GM19035 (cell line): ENCODE results near the gene NUPR2.
"Not testable (repeated sequence)": the region's sequence is repeated elsewhere in the genome, so short reads cannot be mapped to it uniquely, and the experiment has no call there.

Source experiments
- ATAC-seq: cut with Tn5 transposase; IDR thresholded peaks from one replicate; pipeline ENCODE4 v1.9.1; 2021; ENCODE audit not compliant: unreplicated experiment

NUPR2 gene, protein sequence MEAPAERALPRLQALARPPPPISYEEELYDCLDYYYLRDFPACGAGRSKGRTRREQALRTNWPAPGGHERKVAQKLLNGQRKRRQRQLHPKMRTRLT

DNA sequence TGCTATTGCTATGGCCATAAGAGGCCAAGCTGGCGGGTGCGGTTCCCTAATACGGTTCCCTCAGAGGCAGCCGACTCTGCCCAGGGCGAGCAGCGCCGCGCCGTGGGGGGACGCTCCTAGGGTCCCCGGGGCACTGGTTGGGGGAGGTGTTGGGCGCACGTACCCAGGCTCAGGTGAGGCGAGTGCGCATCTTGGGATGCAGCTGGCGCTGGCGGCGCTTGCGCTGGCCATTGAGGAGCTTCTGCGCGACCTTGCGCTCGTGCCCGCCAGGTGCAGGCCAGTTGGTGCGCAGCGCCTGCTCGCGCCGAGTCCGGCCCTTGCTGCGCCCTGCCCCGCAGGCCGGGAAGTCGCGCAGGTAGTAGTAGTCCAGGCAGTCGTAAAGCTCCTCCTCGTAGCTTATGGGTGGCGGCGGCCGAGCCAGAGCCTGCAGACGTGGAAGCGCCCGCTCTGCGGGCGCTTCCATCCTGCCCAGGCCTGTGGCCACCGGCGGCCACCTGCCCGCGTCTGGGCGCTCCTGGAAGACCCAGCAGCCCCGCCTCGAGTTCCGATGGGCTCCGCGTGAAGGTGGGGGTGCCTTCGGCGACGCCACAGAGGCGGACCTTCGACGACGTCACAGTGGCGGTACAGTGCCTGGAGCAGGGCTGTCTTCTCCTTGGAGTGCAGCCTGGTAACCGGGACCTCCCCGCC is at the start of gene NUPR2:
Gene NUPR2 (minus strand): TSS at position 566 of the 687 bp plus-strand sequence. CDS start 103 bp downstream, at position 463.
- no peak for ATAC-seq

DNA sequence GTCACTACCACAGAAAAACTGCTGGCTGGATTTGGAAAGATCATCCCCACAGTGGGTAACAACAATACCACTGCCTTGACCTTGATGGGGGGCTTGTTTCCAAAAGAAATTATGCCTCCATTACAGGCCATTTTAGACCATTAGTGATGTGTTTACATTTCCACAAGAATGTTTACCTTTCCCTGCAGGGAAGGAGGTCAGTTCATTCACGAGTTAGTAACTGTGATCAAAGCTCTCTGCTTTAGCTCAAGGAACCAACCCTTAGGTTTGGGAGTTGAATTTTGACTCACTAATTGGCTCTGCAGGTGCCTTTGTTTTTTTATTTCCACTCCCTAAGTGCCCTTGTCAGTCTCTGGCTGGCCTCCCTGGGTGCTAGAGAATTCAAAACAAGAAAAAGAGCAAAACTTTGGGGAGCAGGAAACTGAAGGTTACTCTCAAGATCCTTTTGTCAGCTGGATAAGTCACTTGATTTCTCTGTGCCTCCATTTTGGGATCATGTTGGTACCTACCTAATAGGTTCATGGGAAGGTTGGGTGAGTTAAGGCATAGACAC is 41.1 kb upstream of the NUPR2 start:
- ATAC-seq = no peak

DNA sequence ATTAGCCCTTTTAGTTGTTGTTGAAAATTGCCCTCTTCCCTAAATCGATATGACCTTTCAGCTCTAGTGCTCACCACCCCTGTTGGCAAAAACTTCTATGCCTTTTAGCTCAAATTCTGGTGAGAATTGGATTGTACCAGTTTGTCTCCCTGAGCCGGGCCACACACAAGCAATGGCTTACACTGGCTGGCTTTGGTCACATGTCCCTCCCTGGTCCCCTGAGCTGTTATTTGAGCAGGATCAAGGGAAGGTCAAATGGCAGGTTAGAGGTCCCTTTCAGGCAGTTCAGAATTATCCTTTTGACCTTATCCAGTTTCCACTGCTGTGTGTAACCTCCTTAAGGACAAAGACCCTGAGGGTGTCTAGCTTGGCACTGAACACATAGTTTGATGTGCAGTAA is 14.8 kb upstream of the NUPR2 start:
- not testable (repeated sequence) for ATAC-seq

DNA sequence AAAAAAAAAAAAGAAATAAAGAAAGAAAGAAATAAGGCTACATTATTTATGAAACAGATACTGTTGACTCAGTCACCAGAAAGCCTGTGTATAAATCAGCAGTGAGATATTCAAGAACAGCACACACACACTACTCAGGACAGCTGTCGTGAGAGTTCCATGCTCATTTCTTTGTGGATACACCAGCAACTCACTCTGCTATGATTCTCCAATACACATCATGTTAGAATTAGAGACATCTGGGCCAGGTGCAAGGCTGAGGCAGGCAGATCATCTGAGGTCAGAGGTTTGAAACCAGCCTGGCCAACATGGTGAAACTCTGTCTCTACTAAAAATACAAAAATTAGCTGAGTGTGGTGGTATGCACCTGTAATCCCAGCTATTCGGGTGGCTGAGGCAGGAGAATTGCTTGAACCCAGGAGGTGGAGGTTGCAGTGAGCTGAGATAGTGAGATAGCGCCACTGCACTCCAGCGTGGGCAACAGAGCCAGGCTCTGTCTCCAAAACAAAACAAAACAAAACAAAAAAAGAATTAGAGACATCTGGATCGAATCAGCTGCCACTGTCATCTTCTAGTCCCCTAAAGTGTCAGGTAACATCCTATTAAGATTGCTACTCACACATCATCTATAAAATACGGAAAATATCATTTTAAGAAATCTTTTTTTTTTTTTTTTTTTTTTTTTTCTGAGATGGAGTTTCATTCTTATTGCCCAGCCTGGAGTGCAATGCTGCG is 11.2 kb upstream of the NUPR2 start:
- ATAC-seq = no peak

DNA sequence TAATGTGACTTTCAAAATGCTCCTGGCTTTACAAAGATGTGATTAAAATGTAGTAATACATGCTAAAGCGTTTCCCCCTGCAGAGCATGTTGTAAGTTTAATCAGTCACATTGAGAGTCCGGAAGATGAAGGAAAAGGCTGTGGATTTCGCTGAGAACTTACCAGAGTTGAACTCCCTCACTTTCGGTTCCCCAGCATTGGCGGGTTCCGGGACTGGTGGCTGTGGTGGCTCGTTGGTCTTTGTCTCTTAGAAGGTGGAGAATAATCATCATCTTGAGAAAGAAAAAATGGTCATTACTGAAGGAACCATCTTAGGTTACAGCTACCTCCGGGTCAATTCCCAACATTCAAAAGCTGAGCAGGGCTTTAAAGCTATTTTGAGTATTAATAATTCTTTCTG is 9.6 kb upstream of the NUPR2 start:
- no peak for ATAC-seq

DNA sequence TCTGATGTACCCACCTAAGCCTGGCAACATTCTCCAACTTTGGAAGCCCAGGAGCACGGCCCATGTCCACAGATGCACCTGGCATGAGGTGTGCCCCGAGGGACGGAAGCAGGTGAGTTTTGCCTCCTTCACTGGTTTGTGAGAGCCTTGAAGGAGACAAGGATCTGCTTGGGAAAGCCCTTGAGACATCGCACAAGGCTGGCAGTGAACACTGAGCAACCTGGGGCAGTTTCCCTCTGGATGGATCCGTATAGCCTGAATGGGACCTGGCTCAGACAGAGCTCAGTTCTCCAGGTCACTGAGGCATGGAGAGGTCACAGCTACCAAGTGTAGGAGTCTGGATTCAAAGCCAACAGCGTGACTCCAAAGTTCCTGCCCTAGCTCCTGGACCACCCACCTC is 8.8 kb upstream of the NUPR2 start:
- ATAC-seq = no peak

DNA sequence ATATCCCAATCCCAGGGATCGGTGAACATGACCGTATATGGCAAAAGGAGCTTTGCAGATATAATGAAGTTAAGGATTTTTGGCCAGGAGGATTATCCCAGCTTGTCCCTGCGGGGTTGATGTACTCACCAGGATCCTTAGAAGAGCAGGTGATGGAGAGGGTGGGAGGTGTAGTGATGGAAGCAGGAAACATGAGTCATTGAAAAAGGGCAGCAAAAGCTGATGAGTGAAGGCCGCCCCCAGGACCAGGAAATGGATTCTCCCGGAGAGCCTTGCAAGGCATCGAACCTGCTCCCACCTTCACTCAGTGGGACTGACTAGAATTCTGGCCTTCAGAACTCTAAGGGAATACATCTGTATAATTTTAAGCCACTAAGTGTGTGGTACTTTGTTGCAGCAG is 5.2 kb upstream of the NUPR2 start:
- no peak for ATAC-seq

DNA sequence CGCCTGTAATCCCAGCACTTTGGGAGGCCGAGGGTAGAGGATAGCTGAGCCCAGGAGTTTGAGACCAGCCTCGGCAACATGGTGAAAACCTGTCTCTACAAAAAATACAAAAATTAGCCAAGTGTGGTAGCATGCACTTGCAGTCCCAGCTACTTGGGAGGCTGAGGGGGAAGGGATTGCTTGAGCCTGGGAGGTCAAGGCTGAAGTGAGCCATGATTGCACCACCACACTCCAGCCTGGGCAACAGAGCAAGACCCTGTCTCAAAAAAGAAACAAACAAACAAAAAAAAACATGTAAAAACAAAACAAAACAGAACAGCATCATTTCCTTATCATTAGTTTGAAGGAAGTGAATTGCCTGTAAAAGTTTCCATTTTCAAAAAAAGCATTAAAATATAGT is 4.0 kb downstream of the NUPR2 start:
- ATAC-seq = not testable (repeated sequence)

DNA sequence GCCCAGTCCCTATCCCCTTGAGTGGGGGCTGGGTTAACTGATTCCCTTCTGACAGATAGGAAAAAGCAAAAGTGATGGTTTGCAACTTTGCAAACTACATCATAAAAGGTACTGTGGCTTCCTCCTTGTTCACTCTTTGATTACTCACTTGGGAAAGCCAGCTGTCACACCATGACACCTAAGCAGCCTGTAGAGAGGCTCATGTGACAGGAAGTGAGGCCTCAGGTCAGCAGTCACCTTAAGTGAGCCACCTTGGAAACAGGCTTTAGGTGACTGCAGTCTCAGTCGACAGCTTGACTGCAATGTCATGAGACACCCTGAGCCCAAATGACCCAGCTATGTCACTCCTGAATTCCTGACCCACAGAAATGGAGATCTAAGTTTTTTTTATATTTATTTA is 5.6 kb downstream of the NUPR2 start:
- no peak for ATAC-seq

DNA sequence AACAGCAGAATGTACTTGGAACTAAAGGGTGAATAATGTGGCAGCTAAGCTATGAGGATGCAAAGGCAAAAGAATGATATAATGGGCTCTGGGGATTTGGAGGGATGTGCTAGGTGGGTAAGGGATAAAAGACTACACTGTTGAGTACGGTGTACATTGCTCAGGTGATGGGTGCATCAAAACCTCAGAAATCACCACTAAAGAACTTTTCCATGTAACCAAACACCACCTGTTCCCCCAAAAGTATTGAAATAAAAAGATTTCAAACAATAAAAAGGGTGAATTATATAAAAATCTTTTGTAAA is 8.3 kb downstream of the NUPR2 start:
- no peak for ATAC-seq

DNA sequence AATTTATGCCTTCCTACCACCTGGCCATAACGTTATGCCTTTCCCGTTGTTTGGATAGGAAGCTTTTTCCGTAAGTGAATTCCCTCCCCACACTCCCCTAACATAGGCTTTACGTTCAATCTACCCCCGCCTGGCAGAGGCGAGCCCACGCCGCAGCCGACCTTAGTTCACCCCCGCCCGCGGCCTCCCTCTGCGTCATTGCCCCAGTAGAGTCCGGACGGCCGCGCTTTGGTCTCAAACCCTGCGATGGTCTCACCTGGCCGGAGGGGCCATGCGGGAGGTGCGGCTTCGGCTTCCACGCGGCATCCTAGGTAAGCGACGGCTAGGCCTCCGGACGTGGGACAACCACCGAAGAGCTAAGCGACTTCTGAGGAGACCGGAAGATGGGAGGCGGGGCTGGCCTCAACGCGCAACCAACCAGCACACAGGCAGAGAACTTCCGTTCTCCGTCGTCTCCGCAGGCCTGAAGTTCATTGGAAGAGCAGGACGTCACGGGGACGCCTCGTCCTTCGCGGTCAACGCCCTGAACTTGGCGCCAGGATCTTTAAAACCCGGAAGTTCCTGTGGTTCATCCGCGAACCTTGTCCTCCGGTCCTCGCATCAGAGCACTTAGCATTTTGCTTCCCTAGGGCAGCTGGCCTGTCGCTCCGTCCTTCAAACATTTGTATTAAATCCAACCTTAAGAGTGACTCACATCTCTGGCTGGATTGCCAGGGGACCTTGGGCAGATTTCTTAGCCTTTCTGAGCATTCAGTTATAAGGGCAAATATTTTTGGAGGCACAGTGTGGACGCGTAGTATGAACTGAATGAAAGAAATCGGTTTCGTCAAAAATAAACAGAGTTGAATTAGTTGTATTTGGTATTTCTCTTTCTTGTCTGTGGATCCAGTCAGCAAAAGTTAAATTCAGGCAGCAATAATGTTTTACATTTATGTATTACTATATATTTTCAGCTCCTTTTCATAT is 9.8 kb downstream of the NUPR2 start, which contains the start of gene CHCHD2:
Gene CHCHD2 (minus strand): TSS at position 369 of the 966 bp plus-strand sequence. CDS start 63 bp downstream, at position 306.
- peak; percentile 99 for ATAC-seq

DNA sequence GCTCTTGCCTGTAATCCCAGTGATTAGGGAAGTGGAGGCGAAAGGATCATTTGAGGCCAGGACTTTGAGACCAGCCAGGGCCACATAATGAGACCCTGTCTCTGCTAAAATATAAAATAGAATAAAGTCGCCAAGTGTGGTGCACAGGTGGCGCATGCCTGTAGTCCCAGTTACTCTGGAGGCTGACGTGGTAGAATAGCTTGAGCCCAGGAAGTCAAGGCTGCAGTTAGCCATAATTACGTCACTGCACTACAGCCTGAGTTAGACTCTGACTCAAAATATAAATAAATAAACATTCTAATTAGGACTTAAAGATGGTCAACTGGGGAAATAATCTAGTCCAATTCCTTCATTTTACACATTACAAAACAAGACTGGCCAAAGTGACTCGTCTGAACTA is 10.7 kb downstream of the NUPR2 start:
- no peak for ATAC-seq

DNA sequence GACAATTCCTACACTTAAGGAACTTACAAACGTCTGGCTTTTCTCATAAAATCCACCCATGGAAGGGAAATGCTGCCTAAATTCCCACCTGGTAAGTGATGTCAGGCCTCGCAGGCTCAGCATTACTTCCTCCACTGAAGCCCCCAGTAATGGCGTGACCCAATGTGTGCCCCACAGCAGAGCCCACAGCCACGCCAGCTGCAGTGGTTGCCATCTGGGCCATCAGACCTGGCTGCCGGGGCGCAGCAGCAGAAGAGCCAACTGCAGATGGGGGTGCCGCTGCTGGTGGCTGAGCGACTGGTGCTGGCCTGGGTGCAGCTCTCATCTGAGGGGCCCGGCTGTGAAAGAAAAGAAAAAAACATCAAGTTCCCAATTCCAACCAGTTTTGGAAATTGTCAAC is 12.1 kb downstream of the NUPR2 start:
- ATAC-seq = not testable (repeated sequence)

DNA sequence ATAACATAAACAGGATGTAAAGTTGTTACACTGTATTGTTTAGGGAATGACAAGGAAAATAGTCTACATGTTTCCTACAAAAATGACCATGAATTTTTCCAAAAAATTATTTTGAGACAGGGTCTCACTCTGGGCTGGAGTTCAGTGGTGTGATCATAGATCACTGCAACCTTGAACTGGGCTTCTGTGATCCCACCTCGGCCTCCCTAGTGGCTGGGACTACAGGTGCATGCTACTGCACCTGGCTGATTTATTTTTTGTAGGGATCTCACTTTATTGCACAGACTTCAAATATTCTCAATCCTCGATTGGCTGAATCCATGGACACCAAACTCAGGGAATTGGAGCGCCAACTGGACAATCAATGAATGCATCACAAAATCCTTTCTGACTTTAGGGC is 16.6 kb downstream of the NUPR2 start:
- ATAC-seq = no peak

DNA sequence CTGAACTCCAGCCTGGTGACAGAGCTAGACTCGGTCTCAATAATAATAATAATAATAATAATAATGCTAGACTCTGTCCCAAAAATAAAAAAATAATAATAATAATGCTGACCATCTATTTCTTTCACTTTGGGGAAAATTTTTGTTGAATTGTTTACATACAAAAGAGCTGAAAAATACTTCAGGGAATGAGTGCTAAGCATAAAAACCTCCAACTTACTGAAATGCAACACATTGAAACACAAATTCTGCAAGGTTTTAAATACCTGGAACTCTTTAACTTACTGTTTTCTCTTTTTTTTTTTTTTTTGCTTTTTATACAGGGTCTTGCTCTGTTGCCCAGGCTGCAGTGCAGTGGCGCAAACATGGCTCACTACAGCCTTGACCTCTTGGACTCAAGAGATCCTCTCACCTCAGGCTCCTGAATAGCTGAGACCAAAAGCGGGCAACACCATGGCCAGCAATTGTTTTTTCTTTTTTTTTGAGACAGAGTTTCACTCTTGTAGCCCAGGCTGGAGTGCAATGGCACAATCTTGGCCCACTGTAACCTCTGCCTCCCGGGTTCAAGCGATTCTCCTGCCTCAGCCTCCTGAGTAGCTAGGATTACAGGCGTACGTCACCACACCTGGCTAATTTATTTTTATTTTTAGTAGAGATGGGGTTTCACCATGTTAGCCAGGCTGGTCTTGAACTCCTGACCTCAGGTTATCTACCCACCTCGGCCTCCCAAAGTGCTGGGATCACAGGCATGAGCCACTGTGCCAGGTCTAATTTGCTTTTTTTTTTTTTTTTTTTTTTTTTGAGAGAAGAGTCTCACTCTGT is 17.8 kb downstream of the NUPR2 start:
- not testable (repeated sequence) for ATAC-seq

DNA sequence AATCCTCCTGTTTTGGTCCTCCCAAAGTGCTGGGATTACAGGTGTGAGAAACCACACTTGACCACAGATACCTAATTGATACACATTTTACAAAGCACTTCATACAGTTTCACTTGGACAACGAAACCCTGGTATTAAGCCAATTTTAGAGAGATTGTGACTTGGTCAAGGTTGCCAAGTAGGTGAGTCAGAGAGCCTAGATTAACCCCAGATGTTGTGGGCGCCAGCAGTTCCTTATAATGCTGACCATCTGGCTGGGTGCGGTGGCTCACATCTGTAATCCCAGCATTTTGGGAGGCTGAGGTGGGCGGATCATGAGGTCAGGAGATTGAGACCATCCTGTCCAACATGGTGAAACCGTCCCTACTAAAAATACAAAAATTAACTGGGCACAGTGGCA is 18.5 kb downstream of the NUPR2 start:
- ATAC-seq = no peak

DNA sequence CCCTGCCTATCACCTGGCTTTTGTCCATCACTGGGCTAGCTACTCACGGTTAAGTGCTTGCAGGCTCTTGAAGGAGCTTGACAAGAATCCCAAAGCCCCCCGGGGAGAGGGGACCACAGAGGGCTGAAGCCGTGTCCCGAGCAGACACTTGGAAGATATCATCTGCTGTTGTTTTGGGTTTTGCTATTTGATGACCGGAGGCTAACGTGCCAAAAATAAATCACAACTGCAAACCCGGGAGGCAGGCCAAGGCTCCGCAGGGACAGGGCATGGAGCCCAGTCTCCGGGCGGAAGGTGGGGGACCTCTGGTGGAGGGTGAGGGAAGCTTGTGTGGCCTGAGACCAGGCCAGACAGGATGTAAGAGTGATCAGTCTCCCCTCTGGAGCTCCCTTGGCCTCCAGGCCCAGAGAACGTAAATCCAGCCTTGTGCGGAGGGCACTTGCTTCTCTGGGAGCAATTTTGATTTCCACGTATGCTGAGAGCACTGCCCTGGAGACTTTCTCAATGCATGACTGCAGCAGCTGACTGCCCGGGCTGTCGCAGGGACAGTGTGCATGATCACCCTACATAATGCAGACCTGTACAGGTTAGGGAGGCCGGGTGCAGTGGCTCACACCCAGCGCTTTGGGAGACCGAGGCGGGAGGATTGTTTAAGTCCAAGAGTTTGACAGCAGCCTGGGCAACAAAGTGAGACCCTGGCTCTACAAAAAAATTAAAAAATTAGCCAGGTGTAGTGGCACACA is 23.3 kb downstream of the NUPR2 start, which contains the start of gene PHKG1:
Gene PHKG1 (minus strand): TSS at position 164 of the 743 bp plus-strand sequence. CDS start 4,011 bp downstream, outside the sequence.
- no peak for ATAC-seq

DNA sequence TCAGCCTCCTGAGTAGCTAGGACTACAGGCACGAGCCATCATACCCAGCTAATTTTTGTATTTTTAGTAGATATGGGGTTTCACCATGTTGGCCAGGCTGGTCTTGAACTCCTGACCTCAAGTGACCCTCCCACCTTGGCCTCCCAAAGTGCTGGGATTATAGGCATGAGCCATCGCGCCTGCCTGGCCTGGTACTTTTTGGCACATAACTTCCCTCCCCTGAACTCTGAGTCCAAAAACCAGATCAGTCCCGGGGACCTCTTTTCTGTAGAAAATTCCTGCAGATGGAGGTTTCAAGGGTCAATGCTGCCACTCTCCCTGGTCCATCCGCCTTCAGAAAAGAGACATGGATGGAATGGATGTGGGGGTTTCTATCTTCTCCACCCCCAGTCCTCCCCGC is 23.8 kb downstream of the NUPR2 start:
- ATAC-seq = not testable (repeated sequence)

DNA sequence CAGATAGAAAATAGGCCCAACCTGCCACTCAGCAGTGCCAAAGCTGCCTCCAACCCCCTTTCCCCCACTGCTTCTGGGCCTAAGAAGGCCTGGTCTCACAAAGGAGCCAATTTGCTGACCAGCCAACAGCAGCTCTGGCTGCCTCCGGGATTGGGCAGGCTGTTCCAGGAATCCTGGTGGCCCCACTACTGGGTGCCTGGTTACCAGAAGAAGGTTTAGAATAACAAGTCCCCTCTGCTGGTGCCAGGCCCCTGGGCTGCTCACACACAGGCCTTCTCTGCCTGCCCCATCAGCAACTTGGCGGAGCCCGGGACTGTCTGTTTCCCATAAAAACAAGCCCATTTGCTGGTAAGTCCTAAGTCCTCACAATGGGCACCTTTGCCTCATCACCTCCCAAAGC is 24.6 kb downstream of the NUPR2 start:
- ATAC-seq = no peak
